ENCODE results near the gene GAS6. TPM values are rescaled to one million over a fixed set of nuclear protein-coding genes. Genes with fewer than 3 reads are reported as not detected.

Gene GAS6
- total RNA-seq, 4 donors from 2014 or later: 132 to 392 (median 217) TPM

GRCh38 chr13:113787694-113788093 is 76.2 kb downstream of the GAS6 start:
- Histone ChIP-seq H3K36me3 (no peaks in the 10 kb centered on the region), H3K4me3 (no peak overlapping the region), H3K9me3 (no peaks in the 10 kb centered on the region), H3K27me3 (no peaks in the 10 kb centered on the region), H3K27ac (no peak overlapping the region), H3K4me1 (no peaks in the 10 kb centered on the region)
- 59% methylated on average over 4 of the region's 12 CpGs; no CpG with 5 or more reads in 1 of the 2 donors for WGBS, 2 donors (ENCODE audit: low coverage in 1 of 2)
- no peak for TF ChIP-seq POLR2A (IDR thresholded peaks at IDR 0.05)
- TF ChIP-seq EP300 (IDR thresholded peaks at IDR 0.05): no peak
- TF ChIP-seq, protein P1, sequence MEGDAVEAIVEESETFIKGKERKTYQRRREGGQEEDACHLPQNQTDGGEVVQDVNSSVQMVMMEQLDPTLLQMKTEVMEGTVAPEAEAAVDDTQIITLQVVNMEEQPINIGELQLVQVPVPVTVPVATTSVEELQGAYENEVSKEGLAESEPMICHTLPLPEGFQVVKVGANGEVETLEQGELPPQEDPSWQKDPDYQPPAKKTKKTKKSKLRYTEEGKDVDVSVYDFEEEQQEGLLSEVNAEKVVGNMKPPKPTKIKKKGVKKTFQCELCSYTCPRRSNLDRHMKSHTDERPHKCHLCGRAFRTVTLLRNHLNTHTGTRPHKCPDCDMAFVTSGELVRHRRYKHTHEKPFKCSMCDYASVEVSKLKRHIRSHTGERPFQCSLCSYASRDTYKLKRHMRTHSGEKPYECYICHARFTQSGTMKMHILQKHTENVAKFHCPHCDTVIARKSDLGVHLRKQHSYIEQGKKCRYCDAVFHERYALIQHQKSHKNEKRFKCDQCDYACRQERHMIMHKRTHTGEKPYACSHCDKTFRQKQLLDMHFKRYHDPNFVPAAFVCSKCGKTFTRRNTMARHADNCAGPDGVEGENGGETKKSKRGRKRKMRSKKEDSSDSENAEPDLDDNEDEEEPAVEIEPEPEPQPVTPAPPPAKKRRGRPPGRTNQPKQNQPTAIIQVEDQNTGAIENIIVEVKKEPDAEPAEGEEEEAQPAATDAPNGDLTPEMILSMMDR (IDR thresholded peaks at IDR 0.05): no peak
- TF ChIP-seq POLR2AphosphoS5 (IDR thresholded peaks at IDR 0.05): no peak
- no peak for ATAC-seq

DNA sequence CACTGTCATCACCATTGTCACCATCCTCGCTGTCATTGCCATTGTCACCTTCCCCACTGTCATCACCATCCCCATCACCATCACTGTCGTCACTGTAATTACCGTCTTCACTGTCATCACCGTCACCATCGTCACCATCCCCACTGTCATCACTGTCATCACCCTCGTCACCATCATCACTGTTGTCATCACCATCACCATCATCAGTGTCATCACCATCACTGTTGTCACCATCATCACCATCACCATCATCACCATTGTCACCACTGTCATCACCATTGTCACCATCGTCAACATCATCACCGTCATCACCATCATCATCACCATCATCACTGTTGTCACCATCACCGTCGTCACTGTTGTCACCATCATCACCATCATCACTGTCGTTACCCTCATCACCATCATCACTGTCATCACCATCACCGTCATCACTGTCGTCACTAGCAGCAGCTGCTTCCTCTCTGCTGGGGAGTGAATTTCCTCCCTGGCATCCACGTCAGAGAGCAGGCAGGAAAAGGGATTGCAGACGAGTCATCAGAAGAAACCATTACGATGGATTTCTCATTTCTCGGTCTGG is 77.5 kb downstream of the GAS6 start:
- H3K36me3 ChIP-seq: no peaks in the 10 kb centered on the region
- H3K4me1 ChIP-seq: no peaks in the 10 kb centered on the region
- no peak for ATAC-seq
- 80 to 87% methylated on average over 10 to 12 of the region's 17 CpGs for WGBS, 2 donors (ENCODE audit: low coverage in 1 of 2)
- H3K9me3 ChIP-seq: no peaks in the 10 kb centered on the region
- no peaks in the 10 kb centered on the region for H3K27me3 ChIP-seq
- H3K4me3 ChIP-seq: no peak overlapping the region
- H3K27ac ChIP-seq: no peak overlapping the region
- TF ChIP-seq POLR2AphosphoS5 (IDR thresholded peaks at IDR 0.05): no peak
- no peak for TF ChIP-seq EP300 (IDR thresholded peaks at IDR 0.05)
- TF ChIP-seq, protein P1 (IDR thresholded peaks at IDR 0.05): no peak
- no peak for TF ChIP-seq POLR2A (IDR thresholded peaks at IDR 0.05)

- H3K9me3 ChIP-seq: no peaks in the 10 kb centered on the region
- no peaks in the 10 kb centered on the region for H3K4me1 ChIP-seq
- no peak overlapping the region for H3K27ac ChIP-seq
- 81 to 82% methylated on average over 2 to 8 of the region's 19 CpGs for WGBS, 2 donors (ENCODE audit: low coverage in 1 of 2)
- no peaks in the 10 kb centered on the region for H3K36me3 ChIP-seq
- no peak overlapping the region for H3K4me3 ChIP-seq
- no peak for ATAC-seq
- TF ChIP-seq POLR2AphosphoS5 (IDR thresholded peaks at IDR 0.05) (no peak), EP300 (IDR thresholded peaks at IDR 0.05) (no peak), POLR2A (IDR thresholded peaks at IDR 0.05) (no peak)
- TF ChIP-seq, protein P1 (IDR thresholded peaks at IDR 0.05): no peak
- no peaks in the 10 kb centered on the region for H3K27me3 ChIP-seq
These were observed 78.5 kb downstream of the GAS6 start for GRCh38 chr13:113785051-113786010.

DNA sequence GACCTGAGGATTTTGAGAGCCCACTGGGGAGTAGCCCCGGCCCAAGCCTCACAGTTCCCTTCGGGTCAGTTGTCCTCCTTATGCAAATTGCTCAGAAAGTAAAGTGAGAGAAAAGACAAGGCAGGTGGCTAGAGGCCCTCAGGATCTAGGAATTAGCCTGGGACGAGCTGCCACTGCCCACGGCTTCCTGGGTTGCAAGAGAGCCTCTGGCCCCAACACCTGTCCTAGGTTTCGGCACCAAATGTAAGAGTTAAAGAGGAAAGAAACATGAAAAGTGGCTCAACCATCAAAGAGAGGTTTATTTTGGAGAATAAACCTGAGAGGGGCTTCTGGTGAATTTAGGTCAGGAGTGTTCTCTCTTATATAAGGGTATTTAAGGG is 79.2 kb downstream of the GAS6 start:
- H3K9me3 ChIP-seq: no peaks in the 10 kb centered on the region
- no peak for TF ChIP-seq EP300 (IDR thresholded peaks at IDR 0.05)
- TF ChIP-seq, protein P1 (IDR thresholded peaks at IDR 0.05): no peak
- TF ChIP-seq POLR2A (IDR thresholded peaks at IDR 0.05): no peak
- TF ChIP-seq POLR2AphosphoS5 (IDR thresholded peaks at IDR 0.05): no peak
- no peak for ATAC-seq
- no peaks in the 10 kb centered on the region for H3K4me1 ChIP-seq
- H3K27ac ChIP-seq: no peak overlapping the region
- no peaks in the 10 kb centered on the region for H3K36me3 ChIP-seq
- no peak overlapping the region for H3K4me3 ChIP-seq
- H3K27me3 ChIP-seq: no peaks in the 10 kb centered on the region
- 74 to 79% methylated on average over 3 to 4 of the region's 5 CpGs for WGBS, 2 donors (ENCODE audit: low coverage in 1 of 2)

Measured in gastroesophageal sphincter (tissue), 4 donors.